Stimulated activated CD8-positive, alpha-beta memory T cell treated with anti-CD3 and anti-CD28 coated beads, Interleukin-15, amount 100 ng/mL, for 24 hours (primary cell): ENCODE data around the gene ERG.

Experiments
- DNase-seq: peaks from one replicate; pipeline ENCODE4 v3.0.0-alpha.2; 2020; ENCODE audit warnings: low read depth

ERG gene

GRCh38 chr21:38358098-38358497, 140.2 kb downstream of the ERG start:
- DNase-seq, result no peak

DNA sequence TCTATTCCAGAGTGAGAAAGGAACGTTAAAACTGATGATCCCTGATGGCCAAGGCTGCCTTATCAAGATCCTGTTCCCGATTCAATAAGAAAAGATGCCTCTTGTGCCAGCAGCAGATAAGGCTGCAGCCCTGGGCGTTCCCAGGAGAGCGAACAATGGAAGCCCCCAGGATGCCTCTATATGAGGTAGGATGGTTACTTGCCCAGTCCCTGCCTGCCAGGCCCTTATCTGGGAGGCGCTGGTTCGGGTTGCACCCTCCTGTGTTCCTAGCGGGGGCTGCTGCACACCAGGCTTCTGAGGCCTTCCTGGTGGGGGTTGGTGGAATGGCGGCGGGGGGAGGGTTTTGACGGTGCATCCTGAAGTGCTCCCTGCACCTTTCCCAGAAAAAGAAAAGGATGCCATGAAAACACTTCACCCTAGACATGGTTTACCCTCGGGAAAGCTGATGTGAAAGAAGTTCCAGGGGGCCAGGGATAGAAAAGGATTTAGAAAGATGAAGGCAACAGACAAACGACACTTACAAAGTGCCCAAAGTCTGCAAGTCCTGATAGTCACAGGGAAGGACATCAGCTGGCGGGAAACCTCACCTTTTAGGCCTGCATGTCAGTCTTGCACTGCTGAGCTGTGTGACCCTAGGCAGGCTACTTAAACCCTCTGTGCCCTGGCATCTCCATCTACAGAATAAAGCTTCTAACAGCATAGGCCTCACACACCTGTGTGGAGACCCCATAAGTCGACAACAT, 141.2 kb downstream of the ERG start:
- DNase-seq, result no peak

- DNase-seq, result peak; percentile 64
These were observed 142.1 kb downstream of the ERG start for GRCh38 chr21:38355992-38356781.

GRCh38 chr21:38355353-38355752, 142.9 kb downstream of the ERG start:
- no peak for DNase-seq

GRCh38 chr21:38354746-38355145, 143.5 kb downstream of the ERG start:
- no peak for DNase-seq

GRCh38 chr21:38354231-38354630, 144.0 kb downstream of the ERG start:
- DNase-seq, result no peak

- no peak for DNase-seq
These were observed 145.6 kb downstream of the ERG start for GRCh38 chr21:38352536-38353219.

DNA sequence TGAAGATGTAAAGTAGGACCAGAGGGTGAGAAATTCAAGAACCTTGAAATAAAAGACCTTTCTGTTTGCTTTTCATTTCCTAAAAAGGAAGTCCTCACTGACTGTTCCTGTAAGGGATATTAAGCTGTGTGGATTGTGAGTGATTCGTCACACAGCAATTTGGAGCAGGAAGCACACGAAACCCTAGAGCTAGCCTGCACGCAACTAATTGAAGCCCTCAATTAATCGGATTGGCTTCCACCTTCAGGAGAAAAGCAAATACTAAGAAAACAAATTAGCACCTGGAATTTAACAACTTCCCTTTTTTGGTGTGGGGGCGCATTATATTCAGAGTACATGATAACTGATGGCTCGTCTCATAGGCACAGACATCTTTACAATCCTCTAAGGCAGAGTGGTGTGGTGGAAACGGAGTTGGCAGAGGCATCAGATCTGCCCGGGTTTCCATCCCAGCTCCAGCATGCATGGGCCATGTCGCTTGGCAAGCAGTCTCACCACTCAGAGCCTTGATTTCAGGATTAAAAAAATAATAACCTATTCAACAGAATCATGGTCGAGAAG, 146.2 kb downstream of the ERG start:
- DNase-seq, result no peak

- no peak for DNase-seq
These were observed 146.9 kb downstream of the ERG start for GRCh38 chr21:38351176-38351959.

DNA sequence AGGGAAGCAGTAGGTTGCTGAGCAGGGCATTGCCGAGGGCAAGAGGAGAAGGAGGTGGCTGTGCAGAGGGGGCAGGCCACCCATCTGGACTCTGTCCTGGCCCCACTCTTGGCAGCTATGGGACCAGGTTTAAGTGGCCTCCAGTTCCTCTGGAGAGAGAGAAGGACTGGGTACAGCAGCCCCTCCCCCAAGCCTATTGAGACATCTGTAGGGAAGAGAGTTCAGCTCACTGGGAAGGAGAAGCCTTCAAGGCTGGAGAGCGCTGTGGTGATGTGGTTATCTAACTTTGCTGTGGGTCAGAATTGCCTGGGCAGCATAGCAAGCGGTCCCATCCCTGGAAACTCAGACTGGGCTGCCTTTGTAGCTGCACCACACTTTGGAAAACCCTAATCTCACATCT, 147.6 kb downstream of the ERG start:
- DNase-seq, result no peak

GRCh38 chr21:38349977-38350376, 148.3 kb downstream of the ERG start:
- DNase-seq, result no peak

GRCh38 chr21:38349111-38349746, 149.0 kb downstream of the ERG start:
- DNase-seq, result no peak

GRCh38 chr21:38346286-38346685, 152.0 kb downstream of the ERG start:
- DNase-seq, result no peak

DNA sequence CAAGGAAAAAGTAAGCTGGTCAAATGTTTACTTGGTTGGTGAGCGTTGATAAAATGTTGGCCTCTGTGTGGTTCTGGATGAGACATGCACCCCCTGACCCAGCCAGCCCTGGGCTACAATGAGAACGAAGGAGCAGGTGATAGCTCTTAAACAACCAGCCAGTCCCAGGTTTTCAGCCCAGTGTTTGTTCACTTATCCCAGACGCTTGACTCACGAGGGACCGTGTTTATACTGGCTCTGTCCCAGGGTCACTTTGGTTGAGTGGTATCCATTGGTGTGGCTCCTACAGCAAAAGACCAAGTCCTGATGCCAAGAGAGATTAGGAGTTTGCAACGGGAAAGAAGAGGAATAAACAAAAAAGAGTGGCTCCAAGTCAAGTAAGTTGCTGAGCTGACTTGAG, 154.6 kb downstream of the ERG start:
- no peak for DNase-seq

- no peak for DNase-seq
These were observed 155.5 kb downstream of the ERG start for GRCh38 chr21:38342739-38343138.

DNA sequence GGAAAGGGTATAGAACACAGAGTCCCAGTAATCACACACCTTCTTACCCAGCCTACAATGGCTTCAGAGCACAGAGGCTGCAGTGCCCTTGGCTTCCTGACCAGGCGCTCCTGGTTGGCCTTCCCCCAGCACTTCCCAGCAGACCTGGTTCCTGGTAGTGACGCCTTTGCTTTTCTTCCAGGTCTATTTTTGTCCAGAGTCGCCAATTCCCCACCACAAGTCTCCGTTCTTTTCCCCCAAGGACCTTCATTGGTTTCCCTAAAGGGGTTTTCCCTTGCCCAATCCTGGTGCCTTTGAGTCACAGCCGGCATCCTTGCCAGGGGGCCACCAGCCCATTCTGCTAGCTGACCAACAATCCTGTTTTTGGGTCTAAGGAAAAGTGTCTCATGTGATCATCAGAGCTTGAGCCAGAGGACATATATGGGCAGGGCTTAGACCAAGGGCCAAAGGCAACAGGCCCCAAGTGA, 156.7 kb downstream of the ERG start:
- no peak for DNase-seq

DNA sequence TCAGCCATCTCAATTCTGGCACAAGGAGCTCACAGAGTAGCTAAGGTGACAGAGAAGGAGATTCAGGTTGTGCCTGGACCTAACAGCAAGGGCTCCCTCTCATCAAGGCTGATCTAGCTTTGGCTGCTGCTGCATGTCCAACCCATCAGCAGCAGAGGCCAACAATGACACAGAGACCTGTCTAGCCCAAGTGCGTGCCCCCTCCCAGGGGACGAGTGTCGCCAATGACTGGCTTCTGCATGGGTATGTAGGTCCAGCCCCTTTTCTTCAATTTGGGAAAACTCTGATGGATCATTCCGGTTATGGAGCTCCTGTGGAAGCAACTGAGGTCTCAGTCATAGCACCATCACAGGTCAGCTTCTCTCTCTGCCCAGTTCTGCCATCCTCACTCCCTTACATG, 158.1 kb downstream of the ERG start:
- no peak for DNase-seq

DNA sequence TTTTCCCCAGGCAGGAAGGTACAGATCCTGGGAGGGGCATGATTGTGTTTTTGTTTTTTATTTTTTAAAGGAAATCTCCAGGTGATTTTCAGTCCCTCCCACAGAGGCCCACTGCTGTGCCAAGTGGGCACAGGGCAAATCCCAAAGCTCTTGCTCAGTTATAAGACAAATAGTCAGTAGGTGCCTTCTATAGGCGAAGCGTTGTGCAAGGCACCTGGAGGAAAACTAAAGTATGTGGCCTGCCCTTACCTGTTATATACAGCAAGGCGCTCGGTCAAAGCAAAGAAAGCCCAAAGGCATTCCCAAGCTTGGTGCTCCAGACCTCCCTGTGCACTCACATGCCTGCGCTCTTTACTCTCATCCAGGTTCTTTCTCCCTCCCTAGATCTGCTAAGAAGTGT, 160.5 kb downstream of the ERG start:
- DNase-seq, result no peak

- no peak for DNase-seq
These were observed 163.4 kb downstream of the ERG start for GRCh38 chr21:38334866-38335265.

DNA sequence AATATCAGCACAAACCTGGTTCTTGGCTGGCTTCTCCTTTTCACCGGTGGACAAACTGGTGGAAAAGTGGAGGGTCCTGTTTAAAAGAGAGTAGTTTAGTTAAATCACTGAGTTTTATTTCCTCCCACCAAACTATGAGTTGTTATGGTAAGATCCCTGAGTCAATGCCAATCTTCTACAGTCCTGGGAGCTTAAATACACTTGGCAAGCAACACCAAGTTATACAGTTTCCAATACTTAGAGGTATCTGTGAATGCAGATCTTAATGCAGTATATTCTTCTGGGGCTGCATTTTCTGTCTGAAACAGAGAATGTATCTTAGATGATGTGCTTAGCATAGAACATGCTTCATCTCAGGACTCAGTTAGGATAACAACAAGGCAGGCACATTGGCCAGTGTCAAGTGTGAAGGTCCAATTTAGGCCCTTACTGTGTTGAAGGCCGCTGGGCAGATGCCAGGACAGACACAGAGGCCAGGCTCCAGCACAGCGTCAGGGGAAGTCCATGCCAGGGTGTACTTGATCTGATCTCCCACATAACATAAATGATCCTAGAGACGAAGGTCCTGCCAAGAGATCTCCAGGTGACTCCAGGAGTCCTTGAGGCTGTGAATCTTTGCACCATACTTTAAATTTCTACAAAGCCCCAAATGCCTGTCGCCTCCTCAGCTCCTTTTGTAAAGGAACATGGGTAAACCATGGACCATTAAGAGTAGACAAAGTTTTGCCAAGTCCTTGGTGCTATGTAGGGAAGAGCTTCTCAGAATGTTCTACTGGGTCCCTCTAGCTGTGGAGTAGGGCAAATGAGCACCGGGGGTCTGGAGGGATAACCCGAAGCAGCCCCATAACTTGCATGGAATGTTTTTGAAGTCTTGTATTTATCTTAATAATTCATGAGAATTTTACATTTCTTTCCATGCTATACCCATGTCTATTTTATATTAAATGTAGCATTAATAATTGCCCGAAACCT, 164.7 kb downstream of the ERG start:
- no peak for DNase-seq
